VCaP (cell line): ENCODE data around the gene XKRX.

Source experiments
- H3K27ac ChIP-seq: fragments of 450-650 bp; 2 replicates; pipeline ENCODE4 v1.5.1; 2017
- TF ChIP-seq, protein P1 (sequence below): fragments of 450-650 bp; conservative IDR thresholded peaks from 2 replicates; pipeline ENCODE4 v1.5.1; 2017; ENCODE audit warnings: mild to moderate bottlenecking, moderate library complexity

XKRX gene

GRCh38 chrX:100931218-100931924, 2.7 kb upstream of the XKRX start:
- TF ChIP-seq, protein P1, sequence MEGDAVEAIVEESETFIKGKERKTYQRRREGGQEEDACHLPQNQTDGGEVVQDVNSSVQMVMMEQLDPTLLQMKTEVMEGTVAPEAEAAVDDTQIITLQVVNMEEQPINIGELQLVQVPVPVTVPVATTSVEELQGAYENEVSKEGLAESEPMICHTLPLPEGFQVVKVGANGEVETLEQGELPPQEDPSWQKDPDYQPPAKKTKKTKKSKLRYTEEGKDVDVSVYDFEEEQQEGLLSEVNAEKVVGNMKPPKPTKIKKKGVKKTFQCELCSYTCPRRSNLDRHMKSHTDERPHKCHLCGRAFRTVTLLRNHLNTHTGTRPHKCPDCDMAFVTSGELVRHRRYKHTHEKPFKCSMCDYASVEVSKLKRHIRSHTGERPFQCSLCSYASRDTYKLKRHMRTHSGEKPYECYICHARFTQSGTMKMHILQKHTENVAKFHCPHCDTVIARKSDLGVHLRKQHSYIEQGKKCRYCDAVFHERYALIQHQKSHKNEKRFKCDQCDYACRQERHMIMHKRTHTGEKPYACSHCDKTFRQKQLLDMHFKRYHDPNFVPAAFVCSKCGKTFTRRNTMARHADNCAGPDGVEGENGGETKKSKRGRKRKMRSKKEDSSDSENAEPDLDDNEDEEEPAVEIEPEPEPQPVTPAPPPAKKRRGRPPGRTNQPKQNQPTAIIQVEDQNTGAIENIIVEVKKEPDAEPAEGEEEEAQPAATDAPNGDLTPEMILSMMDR, result no peak
- H3K27ac ChIP-seq, result no peak overlapping the region

DNA sequence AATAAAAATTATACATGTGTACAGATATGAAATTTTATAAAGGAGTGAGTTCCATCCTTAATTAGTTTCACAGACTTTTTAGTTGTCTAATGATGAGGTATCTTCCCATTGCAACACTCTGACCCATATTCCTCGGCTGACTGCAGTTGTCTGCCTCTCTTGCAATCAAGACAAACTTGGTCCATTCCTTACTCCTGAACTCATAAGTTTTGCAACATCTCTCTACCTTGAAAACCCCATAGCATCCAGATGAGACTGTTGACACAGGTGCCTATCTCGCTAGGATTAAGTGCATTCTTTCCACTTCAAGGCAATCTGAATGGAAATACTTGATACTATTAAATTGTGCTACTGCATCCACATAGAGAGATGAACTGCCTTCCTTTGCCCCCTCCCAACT, 2.3 kb downstream of the XKRX start:
- TF ChIP-seq, protein P1, result no peak
- no peak overlapping the region for H3K27ac ChIP-seq

DNA sequence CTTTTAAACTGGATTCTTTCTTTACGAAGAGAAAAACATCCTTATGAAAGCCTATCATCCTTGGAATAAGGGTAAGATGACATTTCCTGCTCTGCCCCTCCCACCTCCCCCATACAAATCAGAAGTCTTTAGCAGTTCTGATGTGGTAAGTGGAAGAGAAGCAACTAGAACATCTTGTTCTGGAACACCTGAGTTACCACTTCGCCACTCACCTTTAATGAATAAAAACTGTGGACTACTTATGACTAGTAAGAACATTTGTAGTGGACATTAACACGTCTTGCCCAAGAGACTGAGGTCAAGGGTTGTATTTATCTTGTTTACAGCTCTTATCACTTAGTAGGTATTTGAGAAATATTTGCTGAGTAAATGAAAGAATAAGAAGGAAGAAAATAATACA, 4.3 kb downstream of the XKRX start:
- no peak overlapping the region for H3K27ac ChIP-seq
- TF ChIP-seq, protein P1, result no peak

DNA sequence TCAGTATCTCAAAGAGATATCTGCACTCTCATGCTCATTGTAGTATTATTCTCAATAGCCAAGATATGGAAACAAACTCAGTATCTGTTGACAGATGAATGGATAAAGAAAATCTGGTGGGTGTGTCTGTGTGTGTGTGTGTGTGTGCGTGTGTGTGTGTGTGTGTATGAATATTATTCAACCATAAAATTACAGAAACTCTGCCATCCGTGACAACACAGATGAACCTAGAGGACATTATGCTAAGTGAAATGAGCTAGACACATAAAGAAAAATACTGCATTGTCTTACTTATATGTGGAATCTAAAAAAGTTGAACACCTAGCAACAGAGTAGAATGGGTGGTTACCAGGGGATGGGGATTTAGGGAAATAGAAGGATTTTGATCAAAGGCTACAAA, 13.2 kb downstream of the XKRX start:
- TF ChIP-seq, protein P1, result no peak
- no peak overlapping the region for H3K27ac ChIP-seq

DNA sequence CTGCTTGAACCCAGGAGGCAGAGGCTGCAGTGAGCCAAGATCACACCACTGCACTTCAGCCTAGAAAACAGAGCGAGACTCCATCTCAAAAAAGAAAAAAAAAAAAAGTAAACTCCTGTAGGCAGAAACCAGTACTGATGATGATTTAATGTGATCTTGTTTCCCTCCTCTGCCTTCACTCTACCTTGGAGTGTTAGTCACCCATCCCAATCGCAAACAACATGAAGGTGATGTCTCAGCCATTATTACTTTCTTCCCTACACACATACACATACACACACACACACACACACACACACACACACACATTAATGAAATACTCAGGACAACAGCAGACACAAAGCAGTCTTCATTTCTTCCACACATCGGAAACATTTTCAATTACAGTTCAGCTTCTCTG, 15.6 kb downstream of the XKRX start:
- TF ChIP-seq, protein P1, result no peak
- H3K27ac ChIP-seq, result no peak overlapping the region

DNA sequence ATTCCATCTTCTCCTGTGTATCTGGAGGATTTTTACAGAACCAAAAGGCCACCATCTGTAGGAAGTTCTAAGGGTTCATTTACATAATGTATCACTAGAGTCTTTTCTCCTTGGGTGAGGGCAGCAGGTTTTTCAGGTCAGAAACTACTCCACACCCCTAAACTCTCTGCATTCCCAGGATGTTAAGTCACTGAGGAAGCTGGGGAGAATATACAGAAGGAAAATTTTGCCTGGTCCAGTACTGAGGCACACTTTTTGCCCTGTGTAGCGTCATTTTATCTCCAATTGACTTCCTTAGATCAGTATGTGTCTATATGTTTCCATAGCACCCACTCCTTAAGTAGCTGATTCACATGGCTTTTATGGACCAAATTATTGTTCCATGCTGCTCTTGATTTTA, 17.0 kb downstream of the XKRX start:
- H3K27ac ChIP-seq, result no peak overlapping the region
- TF ChIP-seq, protein P1, result no peak

DNA sequence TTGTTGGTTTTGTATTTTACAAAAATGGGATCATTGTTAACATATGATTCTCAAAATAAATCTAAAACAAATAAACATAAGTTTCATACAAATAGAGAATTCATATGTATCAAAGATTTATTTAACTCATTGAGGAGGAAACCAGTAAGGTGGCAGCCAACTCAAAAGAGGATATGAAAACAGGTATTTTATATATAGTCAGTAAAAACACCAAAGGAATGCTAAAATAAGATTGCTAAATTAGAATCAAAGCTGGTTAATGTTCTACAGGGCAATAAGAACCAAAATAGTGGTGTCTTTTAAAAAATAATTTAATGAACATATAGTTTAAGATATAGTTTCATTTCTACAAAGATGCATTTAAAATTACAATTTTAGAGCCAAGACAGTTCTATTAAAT, 23.1 kb downstream of the XKRX start:
- no peak overlapping the region for H3K27ac ChIP-seq
- TF ChIP-seq, protein P1, result no peak
